Ishikawa (cell line): ENCODE data around the gene IKZF3.

Source experiments
- CEBPB ChIP-seq: IDR thresholded peaks from 2 replicates; pipeline ENCODE4 v1.6.1; 2012
- CREB1 ChIP-seq: IDR thresholded peaks from 2 replicates; pipeline ENCODE4 v1.6.1; 2012; ENCODE audit warnings: low read depth
- EGR1 ChIP-seq: IDR thresholded peaks from 2 replicates; pipeline ENCODE4 v1.6.1; 2012
- EP300 ChIP-seq: IDR thresholded peaks from 2 replicates; pipeline ENCODE4 v1.6.1; 2012; ENCODE audit warnings: borderline replicate concordance
- FOXM1 ChIP-seq: IDR thresholded peaks from 2 replicates; pipeline ENCODE4 v1.6.1; 2012; ENCODE audit warnings: low read depth, borderline replicate concordance
- NFIC ChIP-seq: IDR thresholded peaks from 2 replicates; pipeline ENCODE4 v1.6.1; 2012
- RAD21 ChIP-seq: IDR thresholded peaks from 2 replicates; pipeline ENCODE4 v1.6.1; 2012; ENCODE audit warnings: low read depth
- TAF1 ChIP-seq: IDR thresholded peaks from 2 replicates; pipeline ENCODE4 v1.6.1; 2012; ENCODE audit warnings: low read depth, mild to moderate bottlenecking
- TCF12 ChIP-seq: IDR thresholded peaks from 2 replicates; pipeline ENCODE4 v1.6.1; 2012; ENCODE audit warnings: low read depth
- TEAD4 ChIP-seq: IDR thresholded peaks from 2 replicates; pipeline ENCODE4 v1.6.1; 2012
- YY1 ChIP-seq: IDR thresholded peaks from 2 replicates; pipeline ENCODE4 v1.6.1; 2012; ENCODE audit warnings: low read depth
- ZBTB7A ChIP-seq: IDR thresholded peaks from 2 replicates; pipeline ENCODE4 v1.6.1; 2012; ENCODE audit warnings: low read depth
- TF ChIP-seq, protein P1 (sequence below): IDR thresholded peaks from 2 replicates; pipeline ENCODE4 v1.6.1; 2012; ENCODE audit warnings: low read depth, mild to moderate bottlenecking
- TF ChIP-seq, protein P2 (sequence below): IDR thresholded peaks from 2 replicates; pipeline ENCODE4 v1.6.1; 2012
- TF ChIP-seq, protein P3 (sequence below): IDR thresholded peaks from 2 replicates; pipeline ENCODE4 v1.6.1; 2012

IKZF3 gene

DNA sequence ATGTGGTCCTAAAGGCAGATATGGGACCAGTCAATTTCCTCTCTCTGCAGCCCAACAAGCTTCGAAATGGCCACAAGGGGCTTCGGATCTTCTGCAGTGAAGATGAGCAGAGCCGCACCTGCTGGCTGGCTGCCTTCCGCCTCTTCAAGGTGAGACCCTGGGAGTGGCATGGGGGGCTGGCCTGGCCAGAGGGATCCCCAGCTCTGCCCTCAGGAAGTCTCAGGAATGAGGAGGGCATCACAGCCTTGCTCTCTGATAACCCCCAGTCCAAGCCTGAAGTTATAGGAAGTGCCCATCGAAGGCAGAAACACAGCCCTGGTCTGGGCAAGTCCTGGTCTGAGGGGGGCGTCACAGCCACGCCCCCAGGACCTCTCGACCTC lies 119.3 kb downstream of the IKZF3 start:
- TF ChIP-seq, protein P1, sequence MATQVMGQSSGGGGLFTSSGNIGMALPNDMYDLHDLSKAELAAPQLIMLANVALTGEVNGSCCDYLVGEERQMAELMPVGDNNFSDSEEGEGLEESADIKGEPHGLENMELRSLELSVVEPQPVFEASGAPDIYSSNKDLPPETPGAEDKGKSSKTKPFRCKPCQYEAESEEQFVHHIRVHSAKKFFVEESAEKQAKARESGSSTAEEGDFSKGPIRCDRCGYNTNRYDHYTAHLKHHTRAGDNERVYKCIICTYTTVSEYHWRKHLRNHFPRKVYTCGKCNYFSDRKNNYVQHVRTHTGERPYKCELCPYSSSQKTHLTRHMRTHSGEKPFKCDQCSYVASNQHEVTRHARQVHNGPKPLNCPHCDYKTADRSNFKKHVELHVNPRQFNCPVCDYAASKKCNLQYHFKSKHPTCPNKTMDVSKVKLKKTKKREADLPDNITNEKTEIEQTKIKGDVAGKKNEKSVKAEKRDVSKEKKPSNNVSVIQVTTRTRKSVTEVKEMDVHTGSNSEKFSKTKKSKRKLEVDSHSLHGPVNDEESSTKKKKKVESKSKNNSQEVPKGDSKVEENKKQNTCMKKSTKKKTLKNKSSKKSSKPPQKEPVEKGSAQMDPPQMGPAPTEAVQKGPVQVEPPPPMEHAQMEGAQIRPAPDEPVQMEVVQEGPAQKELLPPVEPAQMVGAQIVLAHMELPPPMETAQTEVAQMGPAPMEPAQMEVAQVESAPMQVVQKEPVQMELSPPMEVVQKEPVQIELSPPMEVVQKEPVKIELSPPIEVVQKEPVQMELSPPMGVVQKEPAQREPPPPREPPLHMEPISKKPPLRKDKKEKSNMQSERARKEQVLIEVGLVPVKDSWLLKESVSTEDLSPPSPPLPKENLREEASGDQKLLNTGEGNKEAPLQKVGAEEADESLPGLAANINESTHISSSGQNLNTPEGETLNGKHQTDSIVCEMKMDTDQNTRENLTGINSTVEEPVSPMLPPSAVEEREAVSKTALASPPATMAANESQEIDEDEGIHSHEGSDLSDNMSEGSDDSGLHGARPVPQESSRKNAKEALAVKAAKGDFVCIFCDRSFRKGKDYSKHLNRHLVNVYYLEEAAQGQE, result no peak
- TF ChIP-seq TCF12 (no peak), CEBPB (no peak), CREB1 (no peak), TAF1 (no peak), EP300 (no peak), TEAD4 (no peak), YY1 (no peak), NFIC (no peak), ZBTB7A (no peak), EGR1 (no peak), RAD21 (no peak), FOXM1 (no peak)
- TF ChIP-seq, protein P2, sequence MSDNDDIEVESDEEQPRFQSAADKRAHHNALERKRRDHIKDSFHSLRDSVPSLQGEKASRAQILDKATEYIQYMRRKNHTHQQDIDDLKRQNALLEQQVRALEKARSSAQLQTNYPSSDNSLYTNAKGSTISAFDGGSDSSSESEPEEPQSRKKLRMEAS, result no peak
- TF ChIP-seq, protein P3, sequence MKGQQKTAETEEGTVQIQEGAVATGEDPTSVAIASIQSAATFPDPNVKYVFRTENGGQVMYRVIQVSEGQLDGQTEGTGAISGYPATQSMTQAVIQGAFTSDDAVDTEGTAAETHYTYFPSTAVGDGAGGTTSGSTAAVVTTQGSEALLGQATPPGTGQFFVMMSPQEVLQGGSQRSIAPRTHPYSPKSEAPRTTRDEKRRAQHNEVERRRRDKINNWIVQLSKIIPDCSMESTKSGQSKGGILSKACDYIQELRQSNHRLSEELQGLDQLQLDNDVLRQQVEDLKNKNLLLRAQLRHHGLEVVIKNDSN, result no peak

DNA sequence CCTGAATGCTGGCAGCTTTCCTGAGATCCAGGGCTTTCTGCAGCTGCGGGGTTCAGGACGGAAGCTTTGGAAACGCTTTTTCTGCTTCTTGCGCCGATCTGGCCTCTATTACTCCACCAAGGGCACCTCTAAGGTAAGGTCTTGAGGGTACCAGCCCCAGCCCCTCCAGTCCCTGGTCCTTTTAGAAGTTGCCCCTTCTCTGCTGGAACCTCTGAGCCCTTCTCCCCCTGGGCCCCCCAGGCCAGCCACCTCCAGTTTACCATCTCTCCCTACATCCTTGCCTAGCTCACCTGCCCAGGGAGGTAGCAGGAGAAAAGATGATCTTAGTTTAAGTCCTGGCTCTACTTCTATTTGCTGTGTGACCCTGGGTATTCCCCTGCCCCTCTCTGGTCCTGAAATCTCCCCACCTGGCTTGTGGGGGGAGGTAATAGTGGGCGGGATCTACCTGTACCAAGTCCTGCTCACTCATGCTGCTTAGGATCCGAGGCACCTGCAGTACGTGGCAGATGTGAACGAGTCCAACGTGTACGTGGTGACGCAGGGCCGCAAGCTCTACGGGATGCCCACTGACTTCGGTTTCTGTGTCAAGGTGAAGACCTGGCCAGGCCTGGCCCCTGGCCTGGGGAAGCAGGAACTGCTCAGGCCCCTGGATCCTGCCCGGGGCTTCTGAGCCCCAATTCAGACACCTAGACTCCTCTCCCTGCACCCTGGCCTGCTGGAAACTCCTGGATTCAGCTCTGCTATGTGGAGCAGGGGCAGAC lies 119.9 kb downstream of the IKZF3 start:
- no peak for TF ChIP-seq TEAD4
- TF ChIP-seq, protein P3, result no peak
- TF ChIP-seq YY1, result no peak
- TF ChIP-seq TAF1, result no peak
- no peak for TF ChIP-seq EP300
- no peak for TF ChIP-seq NFIC
- TF ChIP-seq ZBTB7A, result no peak
- TF ChIP-seq FOXM1, result no peak

DNA sequence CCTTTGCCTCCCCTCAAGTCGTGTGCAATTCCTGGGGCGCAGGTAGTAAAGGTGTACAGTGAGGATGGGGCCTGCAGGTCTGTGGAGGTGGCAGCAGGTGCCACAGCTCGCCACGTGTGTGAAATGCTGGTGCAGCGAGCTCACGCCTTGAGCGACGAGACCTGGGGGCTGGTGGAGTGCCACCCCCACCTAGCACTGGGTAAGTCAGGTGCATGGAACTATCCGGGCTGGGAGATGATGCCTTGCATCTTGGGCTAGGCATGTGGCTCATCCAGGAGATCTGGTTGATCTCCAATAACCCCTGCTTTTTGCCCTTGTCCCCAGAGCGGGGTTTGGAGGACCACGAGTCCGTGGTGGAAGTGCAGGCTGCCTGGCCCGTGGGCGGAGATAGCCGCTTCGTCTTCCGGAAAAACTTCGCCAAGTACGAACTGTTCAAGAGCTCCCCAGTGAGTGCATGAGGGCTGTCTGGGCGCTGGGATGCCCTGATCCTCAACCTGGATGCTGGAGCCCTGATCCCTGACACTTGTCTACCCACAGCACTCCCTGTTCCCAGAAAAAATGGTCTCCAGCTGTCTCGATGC lies 121.2 kb downstream of the IKZF3 start:
- TF ChIP-seq TCF12, result no peak
- TF ChIP-seq RAD21, result no peak

DNA sequence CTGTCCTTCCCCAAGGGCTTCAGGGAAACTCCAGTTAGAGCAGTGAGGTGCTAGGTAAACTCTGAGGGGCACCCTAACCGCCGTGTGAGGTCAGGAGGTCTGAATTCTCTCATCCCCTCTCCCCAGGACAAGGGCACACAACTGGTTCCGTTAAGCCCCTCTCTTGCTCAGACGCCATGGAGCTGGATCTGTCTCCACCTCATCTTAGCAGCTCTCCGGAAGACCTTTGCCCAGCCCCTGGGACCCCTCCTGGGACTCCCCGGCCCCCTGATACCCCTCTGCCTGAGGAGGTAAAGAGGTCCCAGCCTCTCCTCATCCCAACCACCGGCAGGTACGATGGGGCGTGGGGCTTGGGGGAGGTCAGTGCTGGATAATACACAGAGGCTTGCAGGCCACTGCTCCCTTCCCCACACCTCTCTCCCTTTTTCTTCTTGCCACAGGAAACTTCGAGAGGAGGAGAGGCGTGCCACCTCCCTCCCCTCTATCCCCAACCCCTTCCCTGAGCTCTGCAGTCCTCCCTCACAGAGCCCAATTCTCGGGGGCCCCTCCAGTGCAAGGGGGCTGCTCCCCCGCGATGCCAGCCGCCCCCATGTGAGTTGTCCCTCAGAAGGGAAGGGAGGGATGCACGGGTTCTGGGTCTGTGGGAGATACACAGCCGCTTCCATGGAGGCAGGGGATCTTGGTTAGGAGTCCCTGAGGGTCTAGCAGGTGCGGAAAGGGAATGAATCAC lies 121.8 kb downstream of the IKZF3 start:
- no peak for TF ChIP-seq CREB1
- no peak for TF ChIP-seq TAF1
- TF ChIP-seq TEAD4, result no peak
- no peak for TF ChIP-seq RAD21
- TF ChIP-seq, protein P3, result no peak
- TF ChIP-seq EP300, result no peak

DNA sequence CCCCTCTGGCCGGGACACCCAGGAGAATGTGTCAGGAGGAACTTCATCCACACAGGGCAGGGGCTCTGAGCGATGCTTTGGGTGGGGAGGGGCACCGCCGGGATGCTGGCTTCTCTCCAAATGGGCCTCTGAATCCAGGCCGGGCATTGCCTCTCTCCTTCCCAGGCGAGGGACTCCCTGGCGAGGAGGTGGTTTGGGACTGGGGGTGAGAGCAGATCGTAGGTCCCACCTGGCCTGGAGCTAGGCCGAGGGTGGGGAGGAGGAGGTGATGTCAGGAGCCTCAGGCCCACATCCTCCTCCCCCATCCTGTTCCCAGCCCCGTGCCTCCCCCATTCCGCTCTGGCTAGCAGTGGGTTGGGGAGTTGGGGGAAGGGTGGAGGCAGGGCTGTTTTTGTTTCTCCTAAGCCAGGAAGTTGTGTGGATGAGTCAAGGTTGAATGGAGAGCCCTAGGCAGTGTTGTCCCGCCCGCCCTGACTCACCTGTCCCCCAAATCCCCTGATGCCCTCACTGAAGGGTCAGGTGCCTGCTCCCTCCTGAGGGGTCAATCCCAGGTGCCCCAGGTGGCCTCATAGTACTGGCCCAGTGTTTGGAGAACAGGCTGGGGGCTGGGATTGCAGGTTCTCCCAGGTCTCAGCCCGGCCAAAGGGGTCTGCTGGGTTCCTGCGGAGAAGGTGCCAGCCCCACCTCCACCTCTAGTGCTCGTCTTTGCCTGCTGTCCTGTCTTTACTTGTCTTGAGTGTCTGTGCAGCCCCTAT lies 123.6 kb downstream of the IKZF3 start:
- TF ChIP-seq TAF1 (no peak), TEAD4 (no peak), NFIC (peak; percentile 26; the same call in 1 of the 2 replicates), EP300 (no peak)
- TF ChIP-seq, protein P2, result no peak
- TF ChIP-seq, protein P1, result no peak
